K562 (cell line): ENCODE data around the gene ZNF181. TPM values are rescaled to one million over a fixed set of nuclear protein-coding genes. Genes with fewer than 3 reads are reported as not detected.

Experiments used
- ARID4B ChIP-seq: sonication (generic); formaldehyde crosslinking; IDR thresholded peaks from 2 replicates; pipeline ENCODE4 v1.8.0; 2022; ENCODE audit warnings: mild to moderate bottlenecking, missing genetic modification reagents
- CEBPG ChIP-seq, 3 experiments: fragments of 200-800 bp in 1 of 3; sonication (Bioruptor generic) in 1 of 3; sonication (generic) in 1 of 3; formaldehyde crosslinking in 1 of 3; IDR thresholded peaks in 2 of 3; conservative IDR thresholded peaks in 1 of 3; 2 replicates each; pipeline versions ENCODE4 v1.6.1 to v1.8.0; 2016 to 2022; ENCODE audit warnings: missing compliant biosample characterization in 2 of 3, missing genetic modification characterization in 2 of 3, mild to moderate bottlenecking in 1 of 3, missing genetic modification reagents in 1 of 3
- CREB3 ChIP-seq: fragments of 450-650 bp; conservative IDR thresholded peaks from 2 replicates; pipeline ENCODE4 v1.6.1; 2016; ENCODE audit warnings: missing genetic modification characterization, low read depth, mild to moderate bottlenecking, missing compliant biosample characterization, moderate library complexity
- CTCF ChIP-seq, 3 experiments: IDR thresholded peaks in 2 of 3; conservative IDR thresholded peaks in 1 of 3; 2 replicates each; pipeline ENCODE4 v1.5.1; 2011 to 2012; ENCODE audit warnings: low read length in 3 of 3, mild to moderate bottlenecking in 3 of 3, control low read depth in 2 of 3, improper control_type of control experiment in 1 of 3, inconsistent platforms in 1 of 3, low read depth in 1 of 3, mixed read lengths in 1 of 3, moderate library complexity in 1 of 3; ENCODE audit not compliant: insufficient read depth in 2 of 3
- HLTF ChIP-seq: fragments of 450-650 bp; IDR thresholded peaks from 2 replicates; pipeline ENCODE4 v1.6.1; 2016
- ILK ChIP-seq: fragments of 450-650 bp; IDR thresholded peaks from 2 replicates; pipeline ENCODE4 v1.6.1; 2016; ENCODE audit warnings: missing genetic modification characterization, low read depth, mild to moderate bottlenecking, missing compliant biosample characterization, moderate library complexity, borderline replicate concordance
- MAFG ChIP-seq: fragments of 450-650 bp; conservative IDR thresholded peaks from 2 replicates; pipeline ENCODE4 v1.6.1; 2016; ENCODE audit warnings: missing genetic modification characterization, missing compliant biosample characterization
- NCOR1 ChIP-seq: fragments of 450-650 bp; IDR thresholded peaks from 2 replicates; pipeline ENCODE4 v1.6.1; 2016; ENCODE audit warnings: mild to moderate bottlenecking, moderate library complexity
- NELFE ChIP-seq: IDR thresholded peaks from 2 replicates; pipeline ENCODE4 v1.6.1; 2011; ENCODE audit warnings: mild to moderate bottlenecking; ENCODE audit not compliant: insufficient read depth, insufficient read length
- NR1H2 ChIP-seq: sonication (generic); formaldehyde crosslinking; IDR thresholded peaks from 2 replicates; pipeline ENCODE4 v1.4.0; 2020; ENCODE audit warnings: mild to moderate bottlenecking, missing genetic modification reagents
- POLR2AphosphoS2 ChIP-seq: IDR thresholded peaks from 2 replicates; pipeline ENCODE4 v1.6.1; 2012; ENCODE audit warnings: low read length, improper control_type of control experiment
- TEAD1 ChIP-seq, 2 experiments: fragments of 450-650 bp in 1 of 2; sonication (generic) in 1 of 2; formaldehyde crosslinking; IDR thresholded peaks; 2 replicates each; pipeline versions ENCODE4 v1.4.0 to v1.8.0; 2020 to 2022; ENCODE audit warnings: mild to moderate bottlenecking in 2 of 2, missing genetic modification reagents in 1 of 2
- ZKSCAN1 ChIP-seq: fragments of 150-350 bp; IDR thresholded peaks from 2 replicates; pipeline ENCODE4 v1.6.1; 2016; ENCODE audit warnings: low read depth, low read length
- ZNF197 ChIP-seq: fragments of 200-800 bp; sonication (Bioruptor generic); IDR thresholded peaks from 2 replicates; pipeline ENCODE4 v1.6.1; 2016; ENCODE audit warnings: low read depth, missing genetic modification characterization, missing compliant biosample characterization
- polyA plus RNA-seq, 8 experiments: library from polyadenylated mRNA; depleted of rRNA in 4 of 8; stranded (reverse) in 5 of 8; unstranded in 3 of 8; fragments of >200 nt; fragmentation: Nextera tagmentation in 2 of 8; fragmentation: Illumina TruSeq in 1 of 8; extraction: Ambion mirVana in 2 of 8; extraction: Trizol in 1 of 8; gene quantifications; 2 replicates each; pipeline versions ENCODE4 v1.2.1 to v1.2.3, GENCODE V29; 2011 to 2014; ENCODE audit warnings: inconsistent platforms in 1 of 8, missing spikeins in 1 of 8
- total RNA-seq, 7 experiments: library from RNA; depleted of rRNA in 6 of 7; stranded (reverse); fragments of >200 nt in 6 of 7; fragmentation: Illumina TruSeq in 2 of 7; extraction: Trizol in 2 of 7; gene quantifications; 2 replicates each; pipeline versions ENCODE4 v1.2.1 to v1.2.3, GENCODE V29; 2011 to 2021; ENCODE audit warnings: low replicate concordance in 1 of 7
- TF ChIP-seq, protein P1 (sequence below): fragments of 150-350 bp; conservative IDR thresholded peaks from 2 replicates; pipeline ENCODE4 v1.6.1; 2014; ENCODE audit warnings: low read length
- TF ChIP-seq, protein P2 (sequence below), 2 experiments: fragments of 450-650 bp in 1 of 2; sonication (generic) in 1 of 2; formaldehyde crosslinking; conservative IDR thresholded peaks; 2 replicates each; pipeline versions ENCODE4 v1.4.0 to v1.8.1; 2020 to 2022; ENCODE audit warnings: mild to moderate bottlenecking in 1 of 2, missing genetic modification reagents in 1 of 2

ZNF181 gene
- total and polyA plus RNA-seq, 9 of the 15 experiments (the other 6 are each of a cell fraction or from before 2014, with no cell fraction given), result 4.3 to 20.3 (median 12.1) TPM

- TF ChIP-seq ARID4B (CRISPR knock-in tag), result no peak
- TF ChIP-seq POLR2AphosphoS2, result no peak
- TF ChIP-seq NR1H2 (CRISPR knock-in tag), result no peak
- TF ChIP-seq NELFE, result no peak
- no peak for TF ChIP-seq ZKSCAN1
- no peak for TF ChIP-seq MAFG (tag)
- no peak for TF ChIP-seq TEAD1 (CRISPR knock-in tag; IDR thresholded peaks at IDR 0.05)
- no peak for TF ChIP-seq HLTF
- TF ChIP-seq, protein P1, sequence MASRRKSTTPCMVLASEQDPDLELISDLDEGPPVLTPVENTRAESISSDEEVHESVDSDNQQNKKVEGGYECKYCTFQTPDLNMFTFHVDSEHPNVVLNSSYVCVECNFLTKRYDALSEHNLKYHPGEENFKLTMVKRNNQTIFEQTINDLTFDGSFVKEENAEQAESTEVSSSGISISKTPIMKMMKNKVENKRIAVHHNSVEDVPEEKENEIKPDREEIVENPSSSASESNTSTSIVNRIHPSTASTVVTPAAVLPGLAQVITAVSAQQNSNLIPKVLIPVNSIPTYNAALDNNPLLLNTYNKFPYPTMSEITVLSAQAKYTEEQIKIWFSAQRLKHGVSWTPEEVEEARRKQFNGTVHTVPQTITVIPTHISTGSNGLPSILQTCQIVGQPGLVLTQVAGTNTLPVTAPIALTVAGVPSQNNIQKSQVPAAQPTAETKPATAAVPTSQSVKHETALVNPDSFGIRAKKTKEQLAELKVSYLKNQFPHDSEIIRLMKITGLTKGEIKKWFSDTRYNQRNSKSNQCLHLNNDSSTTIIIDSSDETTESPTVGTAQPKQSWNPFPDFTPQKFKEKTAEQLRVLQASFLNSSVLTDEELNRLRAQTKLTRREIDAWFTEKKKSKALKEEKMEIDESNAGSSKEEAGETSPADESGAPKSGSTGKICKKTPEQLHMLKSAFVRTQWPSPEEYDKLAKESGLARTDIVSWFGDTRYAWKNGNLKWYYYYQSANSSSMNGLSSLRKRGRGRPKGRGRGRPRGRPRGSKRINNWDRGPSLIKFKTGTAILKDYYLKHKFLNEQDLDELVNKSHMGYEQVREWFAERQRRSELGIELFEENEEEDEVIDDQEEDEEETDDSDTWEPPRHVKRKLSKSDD, result no peak
- no peak for TF ChIP-seq ILK (tag)
- TF ChIP-seq, protein P2, sequence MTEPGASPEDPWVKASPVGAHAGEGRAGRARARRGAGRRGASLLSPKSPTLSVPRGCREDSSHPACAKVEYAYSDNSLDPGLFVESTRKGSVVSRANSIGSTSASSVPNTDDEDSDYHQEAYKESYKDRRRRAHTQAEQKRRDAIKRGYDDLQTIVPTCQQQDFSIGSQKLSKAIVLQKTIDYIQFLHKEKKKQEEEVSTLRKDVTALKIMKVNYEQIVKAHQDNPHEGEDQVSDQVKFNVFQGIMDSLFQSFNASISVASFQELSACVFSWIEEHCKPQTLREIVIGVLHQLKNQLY (CRISPR knock-in tag; conservative IDR thresholded peaks at IDR 0.05), result no peak
- no peak for TF ChIP-seq CEBPG (CRISPR knock-in tag; IDR thresholded peaks at IDR 0.05)
- TF ChIP-seq CEBPG (tag; conservative IDR thresholded peaks at IDR 0.05 in 1 of 2, IDR thresholded peaks at IDR 0.05 in 1 of 2), result no peak
- TF ChIP-seq NCOR1, result no peak
- TF ChIP-seq ZNF197 (CRISPR knock-in tag), result no peak
- peak; percentile 9 to 17 (median 13); a peak in 1 of 6 replicates for TF ChIP-seq CTCF (IDR thresholded peaks at IDR 0.05 in 2 of 3, conservative IDR thresholded peaks at IDR 0.05 in 1 of 3; ENCODE audit: insufficient read depth in 2 of 3, low read depth in 1 of 3, low read length in 3 of 3)
- TF ChIP-seq CREB3, result no peak
Measured at GRCh38 chr19:34732612-34733211, 1.3 kb upstream of the ZNF181 start (continued).
